ENCODE measurements around the gene CRYZ. TPM values are rescaled to one million over a fixed set of nuclear protein-coding genes. Genes with fewer than 3 reads are reported as not detected.

The CRYZ gene
- total RNA-seq, 1 donor: 35.1 TPM

DNA sequence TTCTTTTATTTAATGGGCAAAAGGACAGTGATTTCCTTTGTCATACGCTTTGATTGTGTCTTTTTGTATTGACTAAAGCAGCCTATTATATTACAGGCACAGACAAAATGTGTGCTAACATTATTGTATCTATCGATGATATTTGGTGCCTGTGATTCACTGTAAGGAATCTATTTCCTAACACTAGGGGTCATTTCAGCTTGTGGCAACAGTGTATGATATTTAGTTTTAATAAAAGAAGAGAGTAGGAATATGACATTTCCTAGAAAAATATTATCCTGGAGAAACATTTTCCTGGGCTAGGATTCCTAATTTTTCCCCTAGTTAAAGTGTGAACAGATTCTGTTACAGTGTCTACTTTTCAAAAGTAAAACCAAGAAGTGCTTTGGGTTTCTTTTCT lies 42.9 kb upstream of the CRYZ start:
- no peaks in the 10 kb centered on the region for H3K27me3 ChIP-seq (ENCODE audit: insufficient read depth, low read length)
- H3K79me2 ChIP-seq (ENCODE audit: insufficient read depth, low read length): no peaks in the 10 kb centered on the region
- TF ChIP-seq, protein P1, sequence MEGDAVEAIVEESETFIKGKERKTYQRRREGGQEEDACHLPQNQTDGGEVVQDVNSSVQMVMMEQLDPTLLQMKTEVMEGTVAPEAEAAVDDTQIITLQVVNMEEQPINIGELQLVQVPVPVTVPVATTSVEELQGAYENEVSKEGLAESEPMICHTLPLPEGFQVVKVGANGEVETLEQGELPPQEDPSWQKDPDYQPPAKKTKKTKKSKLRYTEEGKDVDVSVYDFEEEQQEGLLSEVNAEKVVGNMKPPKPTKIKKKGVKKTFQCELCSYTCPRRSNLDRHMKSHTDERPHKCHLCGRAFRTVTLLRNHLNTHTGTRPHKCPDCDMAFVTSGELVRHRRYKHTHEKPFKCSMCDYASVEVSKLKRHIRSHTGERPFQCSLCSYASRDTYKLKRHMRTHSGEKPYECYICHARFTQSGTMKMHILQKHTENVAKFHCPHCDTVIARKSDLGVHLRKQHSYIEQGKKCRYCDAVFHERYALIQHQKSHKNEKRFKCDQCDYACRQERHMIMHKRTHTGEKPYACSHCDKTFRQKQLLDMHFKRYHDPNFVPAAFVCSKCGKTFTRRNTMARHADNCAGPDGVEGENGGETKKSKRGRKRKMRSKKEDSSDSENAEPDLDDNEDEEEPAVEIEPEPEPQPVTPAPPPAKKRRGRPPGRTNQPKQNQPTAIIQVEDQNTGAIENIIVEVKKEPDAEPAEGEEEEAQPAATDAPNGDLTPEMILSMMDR (IDR thresholded peaks at IDR 0.05; ENCODE audit: extremely low read depth, low read depth, low read length): no peak
- no peak overlapping the region for H3K27ac ChIP-seq (ENCODE audit: low read depth, low read length)
- no peak overlapping the region for H3K4me3 ChIP-seq (ENCODE audit: insufficient read depth, low read length)
- H3K4me2 ChIP-seq (ENCODE audit: insufficient read depth, low read length): no peak overlapping the region
- H3K36me3 ChIP-seq (ENCODE audit: insufficient read depth, low read length): no peaks in the 10 kb centered on the region
- H3K4me1 ChIP-seq (ENCODE audit: insufficient read depth, low read length): no peaks in the 10 kb centered on the region
- H2AFZ ChIP-seq (ENCODE audit: low read length): no peak overlapping the region
- DNase-seq (ENCODE audit: insufficient read length, low spot score, missing footprints): no peak
- H3K9me3 ChIP-seq (ENCODE audit: low read depth, low read length): no peaks in the 10 kb centered on the region
- H4K20me1 ChIP-seq (ENCODE audit: insufficient read depth, low read length): no peaks in the 10 kb centered on the region

DNA sequence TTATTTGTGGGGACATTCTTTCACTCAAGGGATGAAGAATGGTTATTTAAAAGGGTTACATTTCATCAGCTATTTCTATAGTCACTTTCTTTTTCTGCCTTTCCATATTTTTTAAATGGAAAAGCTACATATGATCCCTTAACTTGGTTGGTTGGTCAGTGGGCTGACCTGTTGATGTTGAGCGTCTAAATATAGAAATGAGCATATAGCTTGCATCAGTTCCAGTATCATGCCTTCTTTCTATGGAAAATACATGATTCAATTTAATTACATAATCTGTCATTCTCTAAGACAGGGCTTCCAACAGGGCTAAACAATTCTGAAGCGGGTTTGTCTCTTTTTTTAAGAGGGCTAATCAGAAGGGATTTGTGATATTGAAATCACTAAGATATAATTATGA lies 40.7 kb upstream of the CRYZ start:
- H2AFZ ChIP-seq (ENCODE audit: low read length): no peak overlapping the region
- no peaks in the 10 kb centered on the region for H3K4me1 ChIP-seq (ENCODE audit: insufficient read depth, low read length)
- TF ChIP-seq, protein P1 (IDR thresholded peaks at IDR 0.05; ENCODE audit: extremely low read depth, low read depth, low read length): no peak
- H4K20me1 ChIP-seq (ENCODE audit: insufficient read depth, low read length): no peaks in the 10 kb centered on the region
- H3K79me2 ChIP-seq (ENCODE audit: insufficient read depth, low read length): no peaks in the 10 kb centered on the region
- no peaks in the 10 kb centered on the region for H3K9me3 ChIP-seq (ENCODE audit: low read depth, low read length)
- H3K4me2 ChIP-seq (ENCODE audit: insufficient read depth, low read length): no peak overlapping the region
- no peak overlapping the region for H3K4me3 ChIP-seq (ENCODE audit: insufficient read depth, low read length)
- no peaks in the 10 kb centered on the region for H3K36me3 ChIP-seq (ENCODE audit: insufficient read depth, low read length)
- H3K27me3 ChIP-seq (ENCODE audit: insufficient read depth, low read length): no peaks in the 10 kb centered on the region
- no peak overlapping the region for H3K27ac ChIP-seq (ENCODE audit: low read depth, low read length)
- no peak for DNase-seq (ENCODE audit: insufficient read length, low spot score, missing footprints)

DNA sequence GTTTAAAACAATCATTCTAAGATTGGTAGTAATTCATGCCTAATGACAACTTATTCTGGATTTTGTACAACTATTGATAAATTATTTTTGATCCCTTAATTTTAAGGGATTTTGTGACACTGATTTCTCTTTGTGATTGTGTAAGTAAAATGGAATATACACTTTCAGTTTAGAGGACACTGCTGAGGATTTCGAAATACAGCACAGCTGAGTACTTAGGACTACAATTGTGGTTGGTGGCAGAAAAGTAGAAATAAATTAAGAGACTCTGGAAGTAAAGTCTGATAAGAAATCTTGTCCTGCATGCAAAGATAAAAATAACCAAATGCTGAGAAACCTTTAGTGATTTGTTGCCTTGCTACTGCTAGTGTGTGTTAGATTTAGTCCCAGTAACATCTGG lies 40.1 kb upstream of the CRYZ start:
- Histone ChIP-seq H3K4me2 (ENCODE audit: insufficient read depth, low read length) (peak overlapping the region; percentile 12), H3K4me3 (ENCODE audit: insufficient read depth, low read length) (no peak overlapping the region), H3K36me3 (ENCODE audit: insufficient read depth, low read length) (no peaks in the 10 kb centered on the region), H3K27ac (ENCODE audit: low read depth, low read length) (no peak overlapping the region), H3K9me3 (ENCODE audit: low read depth, low read length) (no peaks in the 10 kb centered on the region), H3K27me3 (ENCODE audit: insufficient read depth, low read length) (no peaks in the 10 kb centered on the region), H3K4me1 (ENCODE audit: insufficient read depth, low read length) (no peaks in the 10 kb centered on the region), H4K20me1 (ENCODE audit: insufficient read depth, low read length) (no peaks in the 10 kb centered on the region), H3K79me2 (ENCODE audit: insufficient read depth, low read length) (no peaks in the 10 kb centered on the region), H2AFZ (ENCODE audit: low read length) (no peak overlapping the region)
- no peak for DNase-seq (ENCODE audit: insufficient read length, low spot score, missing footprints)
- TF ChIP-seq, protein P1 (IDR thresholded peaks at IDR 0.05; ENCODE audit: extremely low read depth, low read depth, low read length): no peak

DNA sequence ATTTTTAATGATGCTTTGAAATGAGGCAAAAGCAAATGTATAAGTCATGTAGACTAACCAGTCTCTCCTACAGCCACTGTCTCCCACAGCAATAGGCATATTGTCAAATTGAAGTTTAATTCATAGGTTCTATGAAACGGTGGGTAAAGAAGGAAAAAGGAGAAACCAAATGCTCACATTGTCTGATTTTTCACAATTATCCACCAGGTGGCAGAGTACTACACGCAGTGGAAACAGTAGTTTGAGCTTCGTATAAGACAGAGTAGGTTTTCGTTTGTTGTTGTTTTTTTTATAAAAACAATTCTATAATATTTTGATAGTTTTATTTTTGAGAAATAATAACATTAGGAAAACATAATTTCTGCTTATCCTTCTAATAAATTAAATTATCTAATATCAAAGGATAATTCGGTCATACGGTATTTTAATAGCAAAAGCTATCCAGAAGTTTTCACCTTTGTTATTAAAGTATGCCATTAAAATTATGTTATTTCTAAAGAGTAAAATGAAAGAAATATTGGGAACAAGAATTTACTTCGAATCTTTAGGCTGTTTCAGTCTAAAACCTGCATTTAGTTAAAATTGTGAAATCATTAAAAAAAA lies 39.2 kb upstream of the CRYZ start:
- TF ChIP-seq, protein P1 (IDR thresholded peaks at IDR 0.05; ENCODE audit: extremely low read depth, low read depth, low read length): peak; percentile 75
- Histone ChIP-seq H3K4me2 (ENCODE audit: insufficient read depth, low read length) (peak overlapping the region; percentile 17), H3K27ac (ENCODE audit: low read depth, low read length) (no peak overlapping the region), H3K4me3 (ENCODE audit: insufficient read depth, low read length) (no peak overlapping the region), H2AFZ (ENCODE audit: low read length) (no peak overlapping the region), H3K79me2 (ENCODE audit: insufficient read depth, low read length) (no peaks in the 10 kb centered on the region), H3K4me1 (ENCODE audit: insufficient read depth, low read length) (no peaks in the 10 kb centered on the region), H3K9me3 (ENCODE audit: low read depth, low read length) (no peaks in the 10 kb centered on the region), H3K36me3 (ENCODE audit: insufficient read depth, low read length) (no peaks in the 10 kb centered on the region), H4K20me1 (ENCODE audit: insufficient read depth, low read length) (no peaks in the 10 kb centered on the region), H3K27me3 (ENCODE audit: insufficient read depth, low read length) (no peaks in the 10 kb centered on the region)
- DNase-seq (ENCODE audit: insufficient read length, low spot score, missing footprints): no peak
